K562 (cell line): ENCODE measurements around the gene PPCDC.

ENCODE experiments used
- TOE1 ChIP-seq, 2 experiments: fragments of 450-650 bp in 1 of 2; sonication (generic) in 1 of 2; formaldehyde crosslinking in 1 of 2; IDR thresholded peaks; 2 replicates each; pipeline versions ENCODE4 v1.7.1 to v1.8.0; 2016 to 2022; ENCODE audit warnings: borderline replicate concordance in 2 of 2, mild to moderate bottlenecking in 2 of 2, antibody characterized with exemption in 1 of 2, inconsistent platforms in 1 of 2, low read depth in 1 of 2, missing genetic modification reagents in 1 of 2, moderate library complexity in 1 of 2
- ZZZ3 ChIP-seq: fragments of 450-650 bp; IDR thresholded peaks from 2 replicates; pipeline ENCODE4 v1.6.1; 2016; ENCODE audit warnings: antibody characterized with exemption, mild to moderate bottlenecking, moderate library complexity

- TF ChIP-seq ZZZ3, result no peak
- TF ChIP-seq TOE1 (IDR thresholded peaks at IDR 0.05; ENCODE audit: borderline replicate concordance), result no peak
- no peak for TF ChIP-seq TOE1 (CRISPR knock-in tag; IDR thresholded peaks at IDR 0.05; ENCODE audit: borderline replicate concordance, low read depth)
These were observed 27.8 kb downstream of the PPCDC start for GRCh38 chr15:75051191-75051608.
